Ishikawa (cell line): ENCODE data around the gene MMRN1.

Source experiments
- MAX ChIP-seq: IDR thresholded peaks from 2 replicates; pipeline ENCODE4 v1.6.1; 2012
- REST ChIP-seq: IDR thresholded peaks from 2 replicates; pipeline ENCODE4 v1.6.1; 2012; ENCODE audit warnings: low read depth, mild to moderate bottlenecking

GRCh38 chr4:89915937-89916336 is 21.3 kb downstream of the MMRN1 start:
- no peak for TF ChIP-seq MAX
- TF ChIP-seq REST: no peak
